ENCODE measurements around the gene BAHCC1. TPM values are rescaled to one million over a fixed set of nuclear protein-coding genes. Genes with fewer than 3 reads are reported as not detected.

BAHCC1 gene
- total RNA-seq, 1 donor from 2014 or later = 8.4 TPM

DNA sequence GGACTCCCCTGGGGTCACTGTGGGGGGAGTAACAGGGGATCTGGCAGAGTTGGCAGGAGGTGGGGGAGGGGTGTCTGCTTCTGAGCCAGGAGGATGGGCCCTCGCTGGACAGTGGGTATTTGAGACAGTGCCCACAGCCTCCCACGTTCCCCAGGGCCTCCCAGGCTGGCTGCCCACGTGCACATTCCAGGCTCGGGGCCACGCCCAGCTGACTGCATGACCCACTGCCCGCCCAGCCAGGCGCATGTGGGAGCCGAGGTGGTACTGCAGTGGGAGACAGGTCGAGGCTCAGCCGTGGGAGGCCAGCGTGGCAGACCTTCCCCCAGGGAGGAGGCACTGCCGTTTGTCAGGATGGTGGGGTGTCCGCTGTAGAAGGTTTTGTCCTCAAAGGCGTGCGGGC lies 38.8 kb downstream of the BAHCC1 start:
- no peaks in the 10 kb centered on the region for H3K9me3 ChIP-seq (ENCODE audit: control insufficient read depth in 3 of 3, low read length in 3 of 3)
- H3K4me3 ChIP-seq (ENCODE audit: low read length in 3 of 3) = no peak overlapping the region
- H3K9ac ChIP-seq (ENCODE audit: low read depth in 1 of 3, low read length in 3 of 3) = no peak overlapping the region
- H3K27me3 ChIP-seq (ENCODE audit: control insufficient read depth in 3 of 3, insufficient read depth in 3 of 3, low read length in 3 of 3) = no peaks in the 10 kb centered on the region
- H3K36me3 ChIP-seq (ENCODE audit: control insufficient read depth in 3 of 3, insufficient read depth in 3 of 3, low read length in 3 of 3) = no peaks in the 10 kb centered on the region
- peaks cover 31 to 55% (median 47%) of the 10 kb centered on the region in 3 donors for H3K4me1 ChIP-seq (ENCODE audit: control insufficient read depth in 3 of 3, insufficient read depth in 3 of 3, low read length in 3 of 3)
- H3K27ac ChIP-seq (ENCODE audit: low read depth, low read length) = no peak overlapping the region

DNA sequence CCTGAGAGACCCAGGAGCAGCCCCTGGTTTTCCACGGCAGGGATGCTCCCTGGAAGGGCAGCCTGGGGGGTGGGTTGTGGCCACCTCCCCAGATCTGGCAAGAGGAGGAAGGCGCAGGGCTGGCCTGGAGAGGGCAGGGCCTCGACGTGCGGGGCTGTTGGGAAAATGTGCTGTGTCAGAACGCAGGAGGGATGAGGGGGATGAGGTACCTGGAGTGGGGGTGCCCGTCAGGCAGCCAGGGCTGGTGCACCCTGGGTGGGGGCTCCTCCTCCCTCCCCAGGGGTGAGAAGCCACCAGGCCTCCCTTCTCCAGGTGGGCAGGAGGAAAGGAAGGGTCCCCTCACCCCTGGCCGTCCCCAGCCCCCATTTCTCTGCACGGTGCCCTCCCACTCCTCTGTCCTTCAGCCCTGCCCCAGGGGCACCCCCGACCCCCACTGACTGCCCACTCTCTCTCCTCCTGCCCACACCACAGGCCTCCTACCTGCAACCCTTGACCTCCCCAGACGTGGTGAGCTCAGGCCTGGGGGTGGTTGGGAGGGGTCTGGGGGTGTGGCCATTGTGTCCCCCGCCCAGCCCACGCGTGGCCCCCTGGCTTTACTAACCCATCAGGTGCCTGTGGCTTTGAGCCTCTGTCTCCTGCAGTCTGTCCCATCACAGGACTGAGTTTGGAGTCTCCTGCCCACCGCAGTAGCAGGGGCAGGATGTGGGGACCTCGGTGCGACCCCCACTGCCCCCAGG lies 39.6 kb downstream of the BAHCC1 start:
- Histone ChIP-seq H3K27me3 (ENCODE audit: control insufficient read depth in 3 of 3, insufficient read depth in 3 of 3, low read length in 3 of 3) (no peaks in the 10 kb centered on the region), H3K4me1 (ENCODE audit: control insufficient read depth in 3 of 3, insufficient read depth in 3 of 3, low read length in 3 of 3) (peaks cover 23 to 47% (median 40%) of the 10 kb centered on the region in 3 donors), H3K9ac (ENCODE audit: low read depth in 1 of 3, low read length in 3 of 3) (no peak overlapping the region), H3K27ac (ENCODE audit: low read depth, low read length) (peak overlapping the region; percentile 82), H3K9me3 (ENCODE audit: control insufficient read depth in 3 of 3, low read length in 3 of 3) (no peaks in the 10 kb centered on the region), H3K36me3 (ENCODE audit: control insufficient read depth in 3 of 3, insufficient read depth in 3 of 3, low read length in 3 of 3) (no peaks in the 10 kb centered on the region), H3K4me3 (ENCODE audit: low read length in 3 of 3) (no peak overlapping the region)

DNA sequence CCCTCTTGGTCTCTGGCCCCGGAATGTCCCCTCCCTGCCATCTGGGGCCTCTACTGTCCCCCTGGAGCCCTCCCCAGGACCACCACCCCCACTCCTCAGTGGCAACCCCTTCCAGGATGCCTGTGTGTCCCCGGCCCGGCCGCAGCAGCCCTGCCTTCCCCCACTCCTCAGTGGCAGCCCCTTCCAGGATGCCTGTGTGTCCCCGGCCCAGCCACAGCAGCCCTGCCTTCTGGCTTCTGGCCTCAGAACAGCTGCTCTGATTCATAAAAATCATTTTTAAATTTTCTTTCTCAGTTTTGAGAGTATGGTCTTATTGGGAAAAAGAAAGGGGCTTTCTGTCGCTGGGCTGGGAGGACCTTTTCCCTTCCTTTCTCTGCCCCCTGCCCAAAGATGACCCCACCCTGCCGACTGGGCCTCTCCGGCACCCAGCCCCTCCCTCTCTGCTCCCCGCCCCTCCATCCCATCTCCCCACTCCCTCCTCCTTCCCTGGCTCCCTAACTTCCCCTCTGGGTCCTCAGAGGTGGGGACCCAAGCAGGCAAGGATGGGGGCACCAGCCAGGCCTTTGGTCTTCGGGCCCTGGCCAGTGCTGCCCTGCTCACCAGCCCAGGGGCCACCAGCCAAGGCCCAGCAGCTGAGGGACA lies 40.5 kb downstream of the BAHCC1 start:
- Histone ChIP-seq H3K9ac (ENCODE audit: low read depth in 1 of 3, low read length in 3 of 3) (peak overlapping the region in 1 of 3 donors; percentile 40), H3K27me3 (ENCODE audit: control insufficient read depth in 3 of 3, insufficient read depth in 3 of 3, low read length in 3 of 3) (no peaks in the 10 kb centered on the region), H3K4me1 (ENCODE audit: control insufficient read depth in 3 of 3, insufficient read depth in 3 of 3, low read length in 3 of 3) (peaks cover 19 to 40% (median 31%) of the 10 kb centered on the region in 3 donors), H3K4me3 (ENCODE audit: low read length in 3 of 3) (no peak overlapping the region), H3K9me3 (ENCODE audit: control insufficient read depth in 3 of 3, low read length in 3 of 3) (no peaks in the 10 kb centered on the region), H3K36me3 (ENCODE audit: control insufficient read depth in 3 of 3, insufficient read depth in 3 of 3, low read length in 3 of 3) (no peaks in the 10 kb centered on the region), H3K27ac (ENCODE audit: low read depth, low read length) (peak overlapping the region; percentile 82)

DNA sequence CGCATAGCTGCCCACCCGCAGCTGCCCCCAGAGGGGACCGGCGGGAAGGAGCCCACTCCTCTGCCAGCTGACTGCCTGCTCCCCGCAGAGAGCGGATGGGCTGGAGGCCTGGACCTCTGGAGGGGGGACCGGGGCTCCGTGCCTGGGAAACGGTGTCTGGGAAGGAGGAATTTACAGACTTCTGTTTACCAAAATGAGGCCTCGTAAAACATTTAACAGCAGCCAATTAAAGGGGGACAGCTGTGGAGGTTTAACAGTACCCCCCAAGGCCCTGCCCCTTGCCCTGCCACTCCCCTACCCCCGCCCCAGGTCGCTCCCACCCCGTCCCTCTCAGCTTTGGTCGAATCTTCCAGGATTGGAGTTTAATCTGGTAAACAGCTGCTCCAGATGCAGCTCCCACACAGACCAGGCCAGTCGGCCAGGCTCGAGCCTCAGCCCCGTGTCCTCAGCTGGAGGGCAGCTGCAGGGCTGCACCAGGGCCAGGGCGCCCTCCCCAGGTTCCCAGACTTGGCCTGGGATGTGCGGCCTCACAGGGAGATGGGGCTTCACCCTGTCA lies 41.1 kb downstream of the BAHCC1 start:
- Histone ChIP-seq H3K4me1 (ENCODE audit: control insufficient read depth in 3 of 3, insufficient read depth in 3 of 3, low read length in 3 of 3) (peaks cover 19 to 40% (median 27%) of the 10 kb centered on the region in 3 donors), H3K9ac (ENCODE audit: low read depth in 1 of 3, low read length in 3 of 3) (peak overlapping the region in 2 of 3 donors; percentile 20 to 25), H3K4me3 (ENCODE audit: low read length in 3 of 3) (no peak overlapping the region), H3K27ac (ENCODE audit: low read depth, low read length) (peak overlapping the region; percentile 82), H3K27me3 (ENCODE audit: control insufficient read depth in 3 of 3, insufficient read depth in 3 of 3, low read length in 3 of 3) (no peaks in the 10 kb centered on the region), H3K36me3 (ENCODE audit: control insufficient read depth in 3 of 3, insufficient read depth in 3 of 3, low read length in 3 of 3) (no peaks in the 10 kb centered on the region), H3K9me3 (ENCODE audit: control insufficient read depth in 3 of 3, low read length in 3 of 3) (no peaks in the 10 kb centered on the region)

DNA sequence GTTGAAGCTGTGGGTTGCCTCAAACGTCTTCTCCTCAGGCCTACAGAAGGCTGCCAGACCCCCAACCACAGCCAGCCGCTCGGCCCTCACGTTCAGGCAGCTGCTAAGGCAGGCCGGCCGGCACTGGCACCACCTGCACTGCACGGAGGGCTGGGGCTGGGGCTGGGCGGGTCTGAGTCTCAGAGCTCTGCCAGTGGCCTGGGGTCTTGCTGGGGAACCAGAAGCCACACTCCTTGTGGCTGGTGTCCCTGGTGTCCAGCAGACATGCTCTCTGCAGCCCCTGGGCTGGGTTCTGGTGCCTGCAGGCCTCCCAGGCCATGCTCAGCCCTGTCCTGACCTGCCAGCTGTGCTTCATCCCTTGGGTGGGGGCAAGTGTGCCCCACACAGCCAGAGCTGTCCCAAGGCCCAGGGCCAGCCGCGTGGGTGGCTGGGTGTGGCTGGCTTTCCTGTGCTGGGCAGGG lies 42.0 kb downstream of the BAHCC1 start:
- Histone ChIP-seq H3K9ac (ENCODE audit: low read depth in 1 of 3, low read length in 3 of 3) (peak overlapping the region in 1 of 3 donors; percentile 45), H3K27me3 (ENCODE audit: control insufficient read depth in 3 of 3, insufficient read depth in 3 of 3, low read length in 3 of 3) (no peaks in the 10 kb centered on the region), H3K27ac (ENCODE audit: low read depth, low read length) (peak overlapping the region; percentile 82), H3K4me3 (ENCODE audit: low read length in 3 of 3) (no peak overlapping the region), H3K4me1 (ENCODE audit: control insufficient read depth in 3 of 3, insufficient read depth in 3 of 3, low read length in 3 of 3) (peaks cover 19 to 37% (median 24%) of the 10 kb centered on the region in 3 donors), H3K36me3 (ENCODE audit: control insufficient read depth in 3 of 3, insufficient read depth in 3 of 3, low read length in 3 of 3) (no peaks in the 10 kb centered on the region), H3K9me3 (ENCODE audit: control insufficient read depth in 3 of 3, low read length in 3 of 3) (no peaks in the 10 kb centered on the region)

DNA sequence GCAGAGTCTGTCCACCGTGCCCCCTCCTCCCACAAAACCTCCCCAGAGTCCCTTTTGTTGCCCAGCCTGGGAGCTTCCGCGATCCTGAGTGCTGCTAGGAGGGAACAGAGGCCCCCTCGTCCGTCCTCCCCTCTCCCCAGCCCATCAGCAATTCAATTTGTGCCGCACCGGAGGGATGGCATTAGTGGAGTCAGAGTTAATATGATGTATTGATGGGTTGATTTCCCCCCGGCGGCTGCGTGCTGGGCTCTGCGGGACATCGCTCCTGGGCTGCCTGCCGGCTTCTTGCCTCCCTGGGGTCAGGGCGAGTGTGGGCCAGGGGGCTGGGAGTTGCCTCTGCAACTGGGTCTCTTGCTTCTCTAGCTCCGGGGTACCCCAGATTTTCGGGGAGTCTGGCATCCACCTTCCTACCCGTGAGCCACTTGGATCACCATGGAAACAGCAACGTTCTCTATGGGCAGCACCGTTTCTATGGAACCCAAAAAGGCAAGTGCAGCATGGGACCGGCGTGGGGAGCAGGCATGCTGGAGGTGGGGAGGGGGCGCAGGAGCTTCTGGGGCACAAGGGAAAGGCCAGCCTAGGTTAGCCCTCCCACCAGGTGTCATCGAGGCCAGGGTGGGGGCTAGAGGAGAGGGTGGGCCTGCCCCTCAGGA lies 42.9 kb downstream of the BAHCC1 start:
- H3K36me3 ChIP-seq (ENCODE audit: control insufficient read depth in 3 of 3, insufficient read depth in 3 of 3, low read length in 3 of 3) = no peaks in the 10 kb centered on the region
- H3K4me1 ChIP-seq (ENCODE audit: control insufficient read depth in 3 of 3, insufficient read depth in 3 of 3, low read length in 3 of 3) = peaks cover 19 to 34% (median 24%) of the 10 kb centered on the region in 3 donors
- H3K4me3 ChIP-seq (ENCODE audit: low read length in 3 of 3) = no peak overlapping the region
- H3K27me3 ChIP-seq (ENCODE audit: control insufficient read depth in 3 of 3, insufficient read depth in 3 of 3, low read length in 3 of 3) = no peaks in the 10 kb centered on the region
- H3K27ac ChIP-seq (ENCODE audit: low read depth, low read length) = no peak overlapping the region
- H3K9me3 ChIP-seq (ENCODE audit: control insufficient read depth in 3 of 3, low read length in 3 of 3) = no peaks in the 10 kb centered on the region
- H3K9ac ChIP-seq (ENCODE audit: low read depth in 1 of 3, low read length in 3 of 3) = peak overlapping the region in 1 of 3 donors; percentile 43

DNA sequence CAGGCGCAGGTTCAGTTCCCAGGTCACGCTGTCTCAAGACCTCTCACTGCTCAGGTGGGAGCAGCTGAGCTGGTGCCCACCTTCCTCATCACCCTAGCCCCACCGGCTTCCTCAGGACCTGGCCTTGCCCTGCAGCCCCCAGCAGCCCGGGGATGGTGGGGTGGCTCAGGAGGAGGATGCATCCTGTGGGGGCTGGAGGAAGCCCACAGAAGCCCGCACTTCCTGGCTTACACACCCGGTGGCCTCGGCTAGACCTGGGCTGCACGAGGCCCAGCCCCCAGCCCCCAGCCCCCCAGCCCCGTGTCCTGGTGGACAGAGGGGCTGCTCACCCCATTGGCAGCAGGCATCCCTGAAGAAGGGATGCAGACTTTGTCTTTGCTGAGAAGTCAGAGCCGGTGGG lies 43.4 kb downstream of the BAHCC1 start:
- Histone ChIP-seq H3K4me1 (ENCODE audit: control insufficient read depth in 3 of 3, insufficient read depth in 3 of 3, low read length in 3 of 3) (peaks cover 19 to 28% (median 23%) of the 10 kb centered on the region in 3 donors), H3K9me3 (ENCODE audit: control insufficient read depth in 3 of 3, low read length in 3 of 3) (no peaks in the 10 kb centered on the region), H3K27me3 (ENCODE audit: control insufficient read depth in 3 of 3, insufficient read depth in 3 of 3, low read length in 3 of 3) (no peaks in the 10 kb centered on the region), H3K27ac (ENCODE audit: low read depth, low read length) (no peak overlapping the region), H3K36me3 (ENCODE audit: control insufficient read depth in 3 of 3, insufficient read depth in 3 of 3, low read length in 3 of 3) (no peaks in the 10 kb centered on the region), H3K4me3 (ENCODE audit: low read length in 3 of 3) (no peak overlapping the region), H3K9ac (ENCODE audit: low read depth in 1 of 3, low read length in 3 of 3) (no peak overlapping the region)

DNA sequence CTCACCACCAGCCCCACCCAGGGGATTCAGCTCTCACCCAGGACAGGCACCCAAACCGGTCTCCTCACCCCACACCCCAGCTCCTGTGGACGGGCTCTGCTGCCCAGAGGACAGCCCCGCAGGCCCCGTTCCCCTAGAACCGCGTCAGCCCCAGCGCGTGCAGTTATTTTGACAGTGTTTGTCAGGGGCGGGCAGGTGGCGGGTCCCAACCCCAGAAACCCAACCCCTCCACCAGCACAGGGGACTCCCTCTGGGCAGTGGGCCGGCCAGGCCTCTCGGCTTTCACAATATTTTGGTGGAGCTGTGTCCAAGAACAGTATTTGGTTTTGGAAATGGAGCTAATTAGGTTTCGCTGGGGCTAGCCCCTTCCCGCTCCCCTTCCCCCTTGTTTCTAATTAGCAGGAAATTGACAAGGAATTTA lies 44.8 kb downstream of the BAHCC1 start:
- H3K4me1 ChIP-seq (ENCODE audit: control insufficient read depth in 3 of 3, insufficient read depth in 3 of 3, low read length in 3 of 3) = peaks cover 9 to 18% (median 14%) of the 10 kb centered on the region in 3 donors
- H3K36me3 ChIP-seq (ENCODE audit: control insufficient read depth in 3 of 3, insufficient read depth in 3 of 3, low read length in 3 of 3) = no peaks in the 10 kb centered on the region

DNA sequence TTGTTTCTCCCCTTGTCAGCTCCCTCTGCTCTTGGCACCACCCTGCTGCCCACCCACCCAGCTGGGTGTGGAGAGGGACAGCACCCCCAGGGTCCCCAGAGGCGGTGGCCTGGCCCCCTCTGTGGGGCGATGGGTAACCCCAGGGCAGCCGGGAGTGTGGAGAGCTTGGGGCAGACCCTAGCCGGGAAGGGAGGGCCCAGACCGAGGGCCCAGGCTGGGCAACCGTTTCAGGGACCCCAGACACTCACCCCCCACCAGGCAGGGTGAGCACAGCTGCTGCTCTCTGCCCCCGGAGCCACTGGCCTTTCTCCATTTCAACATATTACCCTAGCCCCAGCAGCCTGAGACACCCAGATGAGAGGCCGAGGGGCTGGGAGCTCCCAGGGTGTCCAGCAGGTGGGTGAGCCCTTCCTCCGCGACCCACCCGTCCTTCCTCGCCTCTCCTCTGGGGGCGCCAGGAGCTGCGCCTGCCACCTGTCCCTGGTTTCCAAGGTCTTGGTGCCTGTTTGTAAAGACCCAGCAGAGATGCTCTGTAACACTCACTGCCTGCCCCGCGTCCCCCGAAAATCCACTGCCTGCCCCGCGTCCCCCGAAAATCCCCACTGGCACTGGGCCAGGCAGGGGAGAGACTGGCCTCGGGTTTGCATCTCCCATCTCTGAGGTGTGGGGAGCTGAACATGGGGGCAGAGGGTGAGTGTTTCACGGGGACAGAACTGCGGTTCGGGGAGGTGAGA lies 45.4 kb downstream of the BAHCC1 start:
- H3K4me1 ChIP-seq (ENCODE audit: control insufficient read depth in 3 of 3, insufficient read depth in 3 of 3, low read length in 3 of 3) = peaks cover 3 to 16% (median 8%) of the 10 kb centered on the region in 3 donors
- no peaks in the 10 kb centered on the region for H3K27me3 ChIP-seq (ENCODE audit: control insufficient read depth in 3 of 3, insufficient read depth in 3 of 3, low read length in 3 of 3)
- H3K4me3 ChIP-seq (ENCODE audit: low read length in 3 of 3) = no peak overlapping the region
- no peaks in the 10 kb centered on the region for H3K9me3 ChIP-seq (ENCODE audit: control insufficient read depth in 3 of 3, low read length in 3 of 3)
- no peaks in the 10 kb centered on the region for H3K36me3 ChIP-seq (ENCODE audit: control insufficient read depth in 3 of 3, insufficient read depth in 3 of 3, low read length in 3 of 3)
- H3K27ac ChIP-seq (ENCODE audit: low read depth, low read length) = no peak overlapping the region
- no peak overlapping the region for H3K9ac ChIP-seq (ENCODE audit: low read depth in 1 of 3, low read length in 3 of 3)

More for the DNA sequence above, 44.8 kb downstream of the BAHCC1 start:
- Histone ChIP-seq H3K9ac (ENCODE audit: low read depth in 1 of 3, low read length in 3 of 3) (no peak overlapping the region), H3K27ac (ENCODE audit: low read depth, low read length) (no peak overlapping the region), H3K9me3 (ENCODE audit: control insufficient read depth in 3 of 3, low read length in 3 of 3) (no peaks in the 10 kb centered on the region), H3K4me3 (ENCODE audit: low read length in 3 of 3) (no peak overlapping the region), H3K27me3 (ENCODE audit: control insufficient read depth in 3 of 3, insufficient read depth in 3 of 3, low read length in 3 of 3) (no peaks in the 10 kb centered on the region)
